ENCODE results near the gene MCRIP1. TPM values are rescaled to one million over a fixed set of nuclear protein-coding genes. Genes with fewer than 3 reads are reported as not detected.

Gene MCRIP1
- total and polyA plus RNA-seq, 2 of the 13 experiments (the other 11 are each of a cell fraction or from before 2014, with no cell fraction given): 79.7 to 84.9 TPM

GRCh38 chr17:81867991-81868673 is 35.0 kb upstream of the MCRIP1 start (continued):
- TF ChIP-seq, protein P1, sequence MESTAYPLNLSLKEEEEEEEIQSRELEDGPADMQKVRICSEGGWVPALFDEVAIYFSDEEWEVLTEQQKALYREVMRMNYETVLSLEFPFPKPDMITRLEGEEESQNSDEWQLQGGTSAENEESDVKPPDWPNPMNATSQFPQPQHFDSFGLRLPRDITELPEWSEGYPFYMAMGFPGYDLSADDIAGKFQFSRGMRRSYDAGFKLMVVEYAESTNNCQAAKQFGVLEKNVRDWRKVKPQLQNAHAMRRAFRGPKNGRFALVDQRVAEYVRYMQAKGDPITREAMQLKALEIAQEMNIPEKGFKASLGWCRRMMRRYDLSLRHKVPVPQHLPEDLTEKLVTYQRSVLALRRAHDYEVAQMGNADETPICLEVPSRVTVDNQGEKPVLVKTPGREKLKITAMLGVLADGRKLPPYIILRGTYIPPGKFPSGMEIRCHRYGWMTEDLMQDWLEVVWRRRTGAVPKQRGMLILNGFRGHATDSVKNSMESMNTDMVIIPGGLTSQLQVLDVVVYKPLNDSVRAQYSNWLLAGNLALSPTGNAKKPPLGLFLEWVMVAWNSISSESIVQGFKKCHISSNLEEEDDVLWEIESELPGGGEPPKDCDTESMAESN (CRISPR knock-in tag; conservative IDR thresholded peaks at IDR 0.05): peak; percentile 19; the same call in 1 of the 2 replicates
- TF ChIP-seq ZNF354B (CRISPR knock-in tag; IDR thresholded peaks at IDR 0.05) (0 out of 2 replicates have a peak, but pooled peaks have one; percentile 72), NCOA5 (CRISPR knock-in tag; IDR thresholded peaks at IDR 0.05) (peak; percentile 95), ZNF768 (CRISPR knock-in tag; IDR thresholded peaks at IDR 0.05) (peak; percentile 70; the same call in 1 of the 2 replicates), ZNF776 (CRISPR knock-in tag; IDR thresholded peaks at IDR 0.05) (peak; percentile 53; the same call in 1 of the 2 replicates), ZNF513 (CRISPR knock-in tag; conservative IDR thresholded peaks at IDR 0.05) (peak; percentile 26; the same call in 1 of the 2 replicates), GATA4 (IDR thresholded peaks at IDR 0.05; ENCODE audit: borderline replicate concordance, low read depth) (0 out of 2 replicates have a peak, but pooled peaks have one; percentile 12), ZBTB2 (CRISPR knock-in tag; IDR thresholded peaks at IDR 0.05; ENCODE audit: low read depth) (peak; percentile 71; the same call in 1 of the 2 replicates), RERE (CRISPR knock-in tag; IDR thresholded peaks at IDR 0.05; ENCODE audit: low read depth) (0 out of 2 replicates have a peak, but pooled peaks have one; percentile 7), GZF1 (CRISPR knock-in tag; IDR thresholded peaks at IDR 0.05) (peak; percentile 68), NR2F2 (IDR thresholded peaks at IDR 0.05; ENCODE audit: borderline replicate concordance, low read depth) (peak; percentile 14; the same call in 1 of the 2 replicates), HNRNPLL (IDR thresholded peaks at IDR 0.05; ENCODE audit: low read depth, low read length, poor library complexity, severe bottlenecking) (peak; percentile 62)
- TF ChIP-seq, protein P2, sequence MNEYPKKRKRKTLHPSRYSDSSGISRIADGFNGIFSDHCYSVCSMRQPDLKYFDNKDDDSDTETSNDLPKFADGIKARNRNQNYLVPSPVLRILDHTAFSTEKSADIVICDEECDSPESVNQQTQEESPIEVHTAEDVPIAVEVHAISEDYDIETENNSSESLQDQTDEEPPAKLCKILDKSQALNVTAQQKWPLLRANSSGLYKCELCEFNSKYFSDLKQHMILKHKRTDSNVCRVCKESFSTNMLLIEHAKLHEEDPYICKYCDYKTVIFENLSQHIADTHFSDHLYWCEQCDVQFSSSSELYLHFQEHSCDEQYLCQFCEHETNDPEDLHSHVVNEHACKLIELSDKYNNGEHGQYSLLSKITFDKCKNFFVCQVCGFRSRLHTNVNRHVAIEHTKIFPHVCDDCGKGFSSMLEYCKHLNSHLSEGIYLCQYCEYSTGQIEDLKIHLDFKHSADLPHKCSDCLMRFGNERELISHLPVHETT (CRISPR knock-in tag; conservative IDR thresholded peaks at IDR 0.05): peak; percentile 59
